H9 (cell line): Measurements from ENCODE around the gene TSLP. TPM values are rescaled to one million over a fixed set of nuclear protein-coding genes. Genes with fewer than 3 reads are reported as not detected.

Experiments
- DNase-seq: peaks from one replicate; pipeline ENCODE4 v3.0.0-alpha.2; 2017
- H2AFZ ChIP-seq: one replicate; pipeline ENCODE4 v1.6.1; 2013; ENCODE audit warnings: mild to moderate bottlenecking, low read length, control low read depth, moderate library complexity
- H2AK5ac ChIP-seq: 2 replicates; pipeline ENCODE4 v1.6.1; 2013; ENCODE audit warnings: low read length, control low read depth, mixed read lengths; ENCODE audit not compliant: insufficient read length
- H2BK120ac ChIP-seq: one replicate; pipeline ENCODE4 v1.6.1; 2013; ENCODE audit warnings: low read depth, mild to moderate bottlenecking, low read length, control low read depth, inconsistent platforms; ENCODE audit not compliant: poor library complexity, severe bottlenecking
- H2BK12ac ChIP-seq: 2 replicates; pipeline ENCODE4 v1.6.1; 2013; ENCODE audit warnings: low read length, control low read depth, mixed read lengths, low read depth; ENCODE audit not compliant: insufficient read length
- H2BK15ac ChIP-seq: 2 replicates; pipeline ENCODE4 v1.6.1; 2013; ENCODE audit warnings: low read depth, low read length, control low read depth
- H2BK20ac ChIP-seq: one replicate; pipeline ENCODE4 v1.6.1; 2013; ENCODE audit warnings: low read depth, mild to moderate bottlenecking, low read length, control low read depth, inconsistent platforms; ENCODE audit not compliant: poor library complexity, severe bottlenecking
- H2BK5ac ChIP-seq: 2 replicates; pipeline ENCODE4 v1.6.1; 2013; ENCODE audit warnings: low read length, control low read depth, mixed read lengths; ENCODE audit not compliant: insufficient read length
- H3K14ac ChIP-seq: 2 replicates; pipeline ENCODE4 v1.6.1; 2013; ENCODE audit warnings: low read length, control low read depth; ENCODE audit not compliant: insufficient read depth
- H3K18ac ChIP-seq: 2 replicates; pipeline ENCODE4 v1.6.1; 2013; ENCODE audit warnings: low read depth, mild to moderate bottlenecking, mixed read lengths, low read length, control low read depth; ENCODE audit not compliant: insufficient read length
- H3K23ac ChIP-seq: 2 replicates; pipeline ENCODE4 v1.6.1; 2013; ENCODE audit warnings: low read length, control low read depth, mixed read lengths, low read depth; ENCODE audit not compliant: insufficient read length
- H3K23me2 ChIP-seq: 2 replicates; pipeline ENCODE4 v1.6.1; 2013; ENCODE audit warnings: low read depth, mild to moderate bottlenecking, mixed read lengths, low read length, control low read depth; ENCODE audit not compliant: insufficient read length, poor library complexity, severe bottlenecking
- H3K27ac ChIP-seq: 2 replicates; pipeline ENCODE4 v1.5.1; 2013; ENCODE audit warnings: low read length, control low read depth, mixed read lengths, low read depth; ENCODE audit not compliant: insufficient read length
- H3K27me3 ChIP-seq: 2 replicates; pipeline ENCODE4 v1.6.1; 2013; ENCODE audit warnings: low read length, control low read depth, inconsistent platforms; ENCODE audit not compliant: insufficient read depth
- H3K4ac ChIP-seq: 2 replicates; pipeline ENCODE4 v1.6.1; 2013; ENCODE audit warnings: low read depth, mild to moderate bottlenecking, control low read depth, inconsistent platforms, low read length, moderate library complexity
- H3K4me1 ChIP-seq: 2 replicates; pipeline ENCODE4 v1.6.1; 2013; ENCODE audit warnings: low read length, control low read depth, inconsistent platforms; ENCODE audit not compliant: insufficient read depth
- H3K4me2 ChIP-seq: 2 replicates; pipeline ENCODE4 v1.6.1; 2013; ENCODE audit warnings: low read length, control low read depth, mixed read lengths; ENCODE audit not compliant: insufficient read length, insufficient read depth
- H3K56ac ChIP-seq: 2 replicates; pipeline ENCODE4 v1.6.1; 2013; ENCODE audit warnings: low read depth, mild to moderate bottlenecking, mixed read lengths, low read length, control low read depth; ENCODE audit not compliant: insufficient read length
- H3K79me1 ChIP-seq: 2 replicates; pipeline ENCODE4 v1.6.1; 2013; ENCODE audit warnings: low read depth, mild to moderate bottlenecking, moderate library complexity, low read length, control low read depth, inconsistent platforms; ENCODE audit not compliant: insufficient read depth, poor library complexity, severe bottlenecking
- H3K79me2 ChIP-seq: 2 replicates; pipeline ENCODE4 v1.6.1; 2013; ENCODE audit warnings: low read length, control low read depth, inconsistent platforms; ENCODE audit not compliant: insufficient read depth
- H3K9ac ChIP-seq: 2 replicates; pipeline ENCODE4 v1.6.1; 2013; ENCODE audit warnings: low read length, control low read depth, mixed read lengths; ENCODE audit not compliant: insufficient read length; ENCODE audit errors: extremely low read depth
- H3K9me3 ChIP-seq: one replicate; pipeline ENCODE4 v1.6.1; 2013; ENCODE audit warnings: low read depth, low read length, inconsistent platforms; ENCODE audit not compliant: control insufficient read depth
- H3T11ph ChIP-seq: one replicate; pipeline ENCODE4 v1.6.1; 2013; ENCODE audit warnings: mild to moderate bottlenecking, low read length, control low read depth, inconsistent platforms
- H4K20me1 ChIP-seq: one replicate; pipeline ENCODE4 v1.6.1; 2013; ENCODE audit not compliant: control insufficient read depth, insufficient read length, insufficient read depth
- H4K5ac ChIP-seq: 2 replicates; pipeline ENCODE4 v1.6.1; 2013; ENCODE audit warnings: low read depth, mild to moderate bottlenecking, mixed read lengths, low read length, control low read depth; ENCODE audit not compliant: insufficient read length
- H4K8ac ChIP-seq: replicated peaks from 2 replicates; pipeline ENCODE4 v1.6.1; 2013; ENCODE audit warnings: low read length, control low read depth, mixed read lengths, low read depth; ENCODE audit not compliant: insufficient read length
- H4K91ac ChIP-seq: 2 replicates; pipeline ENCODE4 v1.6.1; 2013; ENCODE audit warnings: low read depth, mild to moderate bottlenecking, moderate library complexity, mixed read lengths, low read length, control low read depth; ENCODE audit not compliant: insufficient read length
- H3K27ac Mint-ChIP-seq, 3 experiments: 2 replicates in 2 of 3; 3 replicates in 1 of 3; pipeline ENCODE4 v1.8.0; 2020 to 2021; ENCODE audit warnings: mixed read lengths in 3 of 3, mild to moderate bottlenecking in 1 of 3, moderate library complexity in 1 of 3
- H3K27me3 Mint-ChIP-seq: 2 replicates; pipeline ENCODE4 v1.8.0; 2021; ENCODE audit warnings: low read depth, mild to moderate bottlenecking, moderate library complexity, mixed read lengths
- H3K36me3 Mint-ChIP-seq, 3 experiments: 2 replicates in 2 of 3; 3 replicates in 1 of 3; pipeline ENCODE4 v1.8.0; 2020 to 2021; ENCODE audit warnings: low read depth in 3 of 3, mixed read lengths in 3 of 3; ENCODE audit not compliant: insufficient read depth in 1 of 3
- H3K4me1 Mint-ChIP-seq, 2 experiments: 2 replicates each; pipeline ENCODE4 v1.8.0; 2020; ENCODE audit warnings: mixed read lengths in 2 of 2
- H3K4me3 Mint-ChIP-seq, 2 experiments: 2 replicates in 1 of 2; 3 replicates in 1 of 2; pipeline ENCODE4 v1.8.0; 2020 to 2021; ENCODE audit warnings: mild to moderate bottlenecking in 2 of 2, mixed read lengths in 2 of 2, moderate library complexity in 1 of 2
- H3K9me3 Mint-ChIP-seq, 2 experiments: 2 replicates in 1 of 2; 3 replicates in 1 of 2; pipeline ENCODE4 v1.8.0; 2020; ENCODE audit warnings: mild to moderate bottlenecking in 2 of 2, mixed read lengths in 2 of 2, moderate library complexity in 1 of 2
- total RNA-seq: library from RNA; stranded (reverse); gene quantifications from 2 replicates; pipeline ENCODE4 v1.2.1, GENCODE V29; 2021
- TF ChIP-seq, protein P1 (sequence below): fragments of 200-600 bp; sonication (generic); conservative IDR thresholded peaks from 3 replicates; pipeline ENCODE4 v1.8.0; 2021; ENCODE audit warnings: antibody characterized with exemption, mild to moderate bottlenecking

The TSLP gene
- total RNA-seq, 1 experiment from 2014 or later, result 0.63 TPM

DNA sequence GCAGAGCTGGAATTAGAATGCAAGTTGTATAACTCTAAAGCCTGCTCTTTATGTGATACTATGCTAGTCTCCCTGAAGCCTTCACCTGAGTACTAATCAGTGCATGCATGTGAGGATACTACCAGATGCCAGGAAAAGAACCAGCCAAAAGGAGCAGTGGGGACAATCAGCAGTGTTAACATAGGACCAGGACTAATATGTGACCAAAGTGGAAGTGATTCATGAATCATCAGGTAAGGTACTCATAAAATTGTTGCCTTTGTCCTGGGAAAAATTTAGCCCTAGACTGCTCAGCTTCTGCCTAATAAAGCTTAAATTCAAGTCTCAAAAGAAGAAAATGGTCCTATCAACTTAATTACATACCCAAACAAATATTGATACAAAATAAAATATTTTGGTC, 13.4 kb upstream of the TSLP start:
- no peak overlapping the region for H3K56ac ChIP-seq
- TF ChIP-seq, protein P1, sequence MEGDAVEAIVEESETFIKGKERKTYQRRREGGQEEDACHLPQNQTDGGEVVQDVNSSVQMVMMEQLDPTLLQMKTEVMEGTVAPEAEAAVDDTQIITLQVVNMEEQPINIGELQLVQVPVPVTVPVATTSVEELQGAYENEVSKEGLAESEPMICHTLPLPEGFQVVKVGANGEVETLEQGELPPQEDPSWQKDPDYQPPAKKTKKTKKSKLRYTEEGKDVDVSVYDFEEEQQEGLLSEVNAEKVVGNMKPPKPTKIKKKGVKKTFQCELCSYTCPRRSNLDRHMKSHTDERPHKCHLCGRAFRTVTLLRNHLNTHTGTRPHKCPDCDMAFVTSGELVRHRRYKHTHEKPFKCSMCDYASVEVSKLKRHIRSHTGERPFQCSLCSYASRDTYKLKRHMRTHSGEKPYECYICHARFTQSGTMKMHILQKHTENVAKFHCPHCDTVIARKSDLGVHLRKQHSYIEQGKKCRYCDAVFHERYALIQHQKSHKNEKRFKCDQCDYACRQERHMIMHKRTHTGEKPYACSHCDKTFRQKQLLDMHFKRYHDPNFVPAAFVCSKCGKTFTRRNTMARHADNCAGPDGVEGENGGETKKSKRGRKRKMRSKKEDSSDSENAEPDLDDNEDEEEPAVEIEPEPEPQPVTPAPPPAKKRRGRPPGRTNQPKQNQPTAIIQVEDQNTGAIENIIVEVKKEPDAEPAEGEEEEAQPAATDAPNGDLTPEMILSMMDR, result no peak
- no peak for DNase-seq
- no peaks in the 10 kb centered on the region for H3K79me2 ChIP-seq
- no peak overlapping the region for H3K18ac ChIP-seq
- Mint-ChIP-seq H3K27me3 (peaks cover 4% of the 10 kb centered on the region), H3K36me3 (no peaks in the 10 kb centered on the region), H3K9me3 (no peaks in the 10 kb centered on the region; a peak in 1 of 5 replicates), H3K4me3 (no peak overlapping the region), H3K27ac (no peak overlapping the region), H3K4me1 (no peaks in the 10 kb centered on the region)
- H4K20me1 ChIP-seq, result no peaks in the 10 kb centered on the region
- no peak overlapping the region for H2BK15ac ChIP-seq
- H2BK20ac ChIP-seq, result no peak overlapping the region
- no peak overlapping the region for H4K91ac ChIP-seq
- H2BK120ac ChIP-seq, result no peak overlapping the region
- H3K23me2 ChIP-seq, result no peaks in the 10 kb centered on the region
- H2BK5ac ChIP-seq, result no peak overlapping the region
- H3K79me1 ChIP-seq, result no peaks in the 10 kb centered on the region
- no peak overlapping the region for H3K4me2 ChIP-seq
- H3K4ac ChIP-seq, result no peak overlapping the region
- H3T11ph ChIP-seq, result no peak overlapping the region
- H2BK12ac ChIP-seq, result no peak overlapping the region
- no peaks in the 10 kb centered on the region for H3K4me1 ChIP-seq
- H3K23ac ChIP-seq, result no peak overlapping the region
- no peaks in the 10 kb centered on the region for H3K27me3 ChIP-seq
- H2AK5ac ChIP-seq, result no peak overlapping the region
- no peak overlapping the region for H3K9ac ChIP-seq
- H4K8ac ChIP-seq, result no peak overlapping the region
- H3K9me3 ChIP-seq, result no peaks in the 10 kb centered on the region
- no peak overlapping the region for H4K5ac ChIP-seq
- no peak overlapping the region for H3K14ac ChIP-seq
- no peak overlapping the region for H2AFZ ChIP-seq
- no peak overlapping the region for H3K27ac ChIP-seq
